GM19324 (cell line): Measurements from ENCODE around the gene HPCAL1.
"Not testable (repeated sequence)": the region's sequence is repeated elsewhere in the genome, so short reads cannot be mapped to it uniquely, and the experiment has no call there.

Source experiments
- ATAC-seq: cut with Tn5 transposase; IDR thresholded peaks from one replicate; pipeline ENCODE4 v1.9.1; 2021; ENCODE audit warnings: mild to moderate bottlenecking, moderate library complexity; ENCODE audit not compliant: unreplicated experiment, low FRiP score

HPCAL1 gene

DNA sequence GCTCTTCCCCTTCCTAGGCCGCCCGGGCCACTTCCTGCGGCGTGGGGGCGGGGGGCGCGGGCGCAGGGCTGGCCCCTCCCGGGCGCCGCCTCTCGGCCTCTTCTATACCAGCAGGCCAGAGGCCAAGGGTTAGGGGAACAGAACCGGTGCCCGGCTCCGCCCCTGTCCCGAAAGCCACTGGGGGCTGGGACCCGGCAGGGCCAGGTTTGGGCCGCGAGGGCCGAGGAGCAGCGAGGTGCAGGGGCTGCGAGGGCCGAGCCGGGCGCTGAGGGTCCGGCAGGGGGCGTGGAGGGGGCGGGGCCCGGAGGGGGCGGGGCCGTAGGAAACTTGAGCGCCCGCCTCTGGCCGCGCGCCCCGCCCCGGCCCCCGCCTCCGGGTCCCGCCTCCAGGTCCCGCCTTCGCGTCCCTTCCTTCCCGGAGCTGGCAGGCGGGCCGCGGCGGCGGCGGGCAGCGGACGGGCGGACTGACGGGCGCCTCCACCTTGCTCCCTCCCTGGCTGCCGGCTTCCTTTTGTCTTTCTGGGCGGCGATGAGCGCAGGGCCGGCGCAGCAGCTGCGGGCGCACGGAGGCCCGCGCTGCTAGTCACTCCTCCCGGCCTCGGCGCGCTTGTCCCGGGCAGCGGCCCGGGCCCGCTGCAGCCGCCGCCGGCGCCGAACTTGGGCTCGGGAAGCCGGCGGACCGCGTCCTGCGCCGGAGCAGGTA is at the start of gene HPCAL1:
TSS of gene HPCAL1 (plus strand) at position 426 of the 702 bp plus-strand sequence. CDS start 116,854 bp downstream, outside the sequence.
- ATAC-seq: peak; percentile 85

DNA sequence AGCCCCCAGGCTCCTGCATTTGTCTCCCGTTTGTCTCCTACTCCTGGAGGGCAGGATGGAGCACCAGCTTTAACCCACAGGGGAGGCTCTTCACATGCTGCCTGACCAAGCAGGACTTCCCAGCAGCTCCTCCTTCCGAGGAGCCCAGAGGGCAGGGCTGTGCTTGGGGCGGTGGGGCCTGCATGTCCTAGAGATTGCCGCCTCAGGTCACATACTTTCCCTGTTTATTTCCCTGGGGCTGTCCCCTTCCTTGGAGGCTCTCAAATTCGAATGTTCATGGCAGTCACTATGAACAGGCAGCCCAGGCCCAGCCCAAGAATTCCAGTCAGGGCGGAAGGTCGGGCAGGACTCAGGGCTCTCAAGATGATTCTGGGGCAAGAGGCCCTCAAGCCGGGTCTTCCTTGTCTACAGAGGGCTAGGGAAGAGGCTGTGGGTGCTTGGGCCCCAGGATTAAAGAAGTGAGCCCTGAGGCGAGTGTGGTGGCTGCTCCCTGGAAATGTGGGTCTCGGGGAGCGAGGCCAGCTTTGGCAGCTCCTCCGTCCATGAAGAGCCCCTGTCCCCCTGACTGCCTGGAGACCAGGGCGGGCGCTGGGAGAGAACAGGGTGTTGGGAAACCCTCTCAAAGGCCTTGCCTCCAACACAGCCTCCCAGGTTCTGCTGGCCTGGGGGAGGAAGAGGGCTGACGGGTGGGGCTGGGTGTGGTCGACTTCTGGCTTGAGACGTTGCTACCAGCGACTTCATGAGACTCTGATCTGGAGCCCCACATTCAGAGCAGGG is 48.9 kb upstream of the HPCAL1 start:
- no peak for ATAC-seq

DNA sequence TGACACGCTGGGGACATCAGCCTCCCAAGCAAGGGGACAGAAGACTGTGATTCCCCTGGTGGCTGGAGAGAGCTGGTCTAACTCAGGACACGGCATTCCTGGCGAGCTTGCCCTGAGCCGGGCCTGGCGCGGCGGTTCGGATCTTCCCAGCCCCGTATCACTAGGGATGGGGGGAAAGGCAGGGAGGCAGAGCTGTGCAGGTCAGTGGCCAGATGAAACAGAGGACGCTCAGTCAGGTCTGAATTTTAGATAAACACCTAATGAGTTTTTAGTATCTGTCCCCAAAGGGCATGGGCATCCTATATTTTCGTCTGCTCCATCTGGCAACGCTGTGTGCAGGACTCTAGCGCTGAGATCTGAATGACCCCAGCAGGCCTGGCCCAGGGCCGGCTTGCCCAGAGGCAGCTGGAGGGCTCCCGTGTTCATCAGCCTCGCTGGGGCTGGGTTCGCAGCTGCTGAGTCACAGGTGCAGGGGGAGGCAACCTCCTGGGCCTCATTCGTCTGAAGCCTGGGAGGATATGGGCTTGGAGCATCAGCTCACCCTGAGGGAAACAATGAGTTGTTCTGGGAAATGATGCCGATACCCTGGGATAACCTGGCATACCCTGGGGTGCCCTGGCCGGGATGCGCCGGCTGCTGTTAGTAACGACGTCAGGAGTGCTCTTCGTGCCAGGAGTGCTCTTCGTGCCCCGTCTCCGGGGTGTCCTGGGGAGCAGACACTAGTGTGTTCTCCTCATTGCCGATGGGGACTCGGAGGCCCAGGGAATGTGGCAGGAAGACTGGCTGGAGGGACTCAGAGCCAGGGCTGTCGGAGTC is 48.1 kb upstream of the HPCAL1 start:
- ATAC-seq: no peak

DNA sequence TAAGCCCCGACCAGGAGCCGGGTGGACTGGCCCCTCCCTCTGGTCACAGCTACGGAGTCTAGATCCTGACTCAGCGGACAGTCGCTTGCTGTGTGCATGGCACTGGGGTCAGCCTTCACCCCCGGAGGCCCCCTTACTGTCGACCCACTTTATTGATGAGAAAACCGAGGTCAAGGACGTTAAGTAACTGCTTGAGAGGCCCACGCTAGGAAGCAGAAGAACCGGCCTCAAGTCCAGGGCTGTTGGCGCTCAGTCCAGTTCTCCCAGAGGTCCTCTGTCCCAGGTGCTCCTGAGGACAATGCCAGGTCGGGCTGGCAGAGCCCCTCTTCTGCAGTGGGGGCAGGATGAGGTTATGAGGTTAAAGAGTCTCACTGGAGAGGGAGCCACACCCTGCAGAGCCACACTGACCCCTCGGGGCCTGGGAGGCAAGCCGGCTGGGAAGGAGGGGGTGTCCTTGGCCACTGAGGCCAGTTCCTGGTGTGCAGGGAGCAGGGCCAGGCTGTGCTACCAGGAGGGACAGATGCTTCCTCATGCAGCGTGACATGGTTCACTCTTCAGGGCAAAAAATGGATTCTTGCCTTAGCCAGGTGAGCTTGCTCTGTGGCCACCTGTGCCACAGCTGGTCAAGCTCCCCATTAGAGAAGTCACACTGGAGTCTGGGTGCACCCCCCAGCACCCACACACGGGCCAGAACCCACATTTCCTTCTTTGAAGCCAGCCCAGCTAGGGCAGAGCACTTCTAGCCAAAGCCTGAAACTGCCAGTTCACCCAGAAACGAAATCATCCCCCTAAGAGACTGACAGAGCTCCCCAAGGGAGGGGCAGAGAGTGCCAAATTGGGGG is 47.3 kb upstream of the HPCAL1 start:
- ATAC-seq: no peak

DNA sequence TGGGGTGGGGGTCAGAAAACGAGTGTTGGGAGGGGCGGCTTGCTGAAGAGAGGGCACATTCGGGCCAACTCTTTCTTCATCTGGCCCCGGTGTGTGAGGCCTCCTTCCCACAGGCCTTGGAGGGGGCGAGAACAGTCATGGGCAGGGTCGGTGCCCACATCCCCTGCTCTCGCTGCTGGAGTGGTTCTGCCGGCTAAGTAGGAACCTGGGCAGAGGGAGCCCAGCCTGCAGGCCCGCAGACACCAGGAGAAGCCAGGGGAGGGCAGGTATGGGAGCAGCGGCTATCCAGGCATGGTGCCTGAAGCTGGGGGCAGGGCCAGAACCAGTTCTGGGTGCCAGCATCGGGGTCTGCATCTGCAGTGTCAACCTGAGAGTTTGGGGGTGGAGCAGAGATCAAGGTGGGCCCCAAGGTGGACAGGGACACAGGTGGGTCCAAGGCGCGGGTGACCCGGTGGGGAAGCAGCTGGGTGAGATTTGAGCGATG is 46.6 kb upstream of the HPCAL1 start:
- no peak for ATAC-seq

DNA sequence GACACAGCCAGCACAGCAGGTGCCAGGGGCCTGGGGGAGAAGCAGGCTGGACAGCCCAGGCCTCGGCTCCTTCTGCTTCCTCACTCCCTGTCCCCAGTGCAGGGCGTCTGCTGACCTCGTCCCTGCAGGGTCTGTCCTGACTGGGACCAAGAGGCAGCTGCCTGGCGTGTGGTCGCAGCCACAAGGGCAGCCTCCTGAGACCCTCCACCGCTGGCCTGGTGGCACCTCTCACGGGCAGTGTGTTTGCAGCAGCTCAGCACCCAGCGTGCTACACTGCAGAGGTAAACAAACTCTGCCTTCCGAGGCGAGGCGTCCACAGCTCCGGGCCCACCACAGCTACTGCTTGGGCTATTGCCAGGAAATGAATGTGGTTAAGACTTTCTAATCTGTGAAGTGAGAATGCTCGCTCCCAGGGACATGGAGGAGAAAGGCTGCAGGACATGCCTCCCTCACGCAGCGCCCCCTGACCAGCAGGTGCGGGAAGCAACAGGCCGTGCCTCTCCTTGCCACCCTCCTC is 46.1 kb upstream of the HPCAL1 start:
- ATAC-seq: no peak

DNA sequence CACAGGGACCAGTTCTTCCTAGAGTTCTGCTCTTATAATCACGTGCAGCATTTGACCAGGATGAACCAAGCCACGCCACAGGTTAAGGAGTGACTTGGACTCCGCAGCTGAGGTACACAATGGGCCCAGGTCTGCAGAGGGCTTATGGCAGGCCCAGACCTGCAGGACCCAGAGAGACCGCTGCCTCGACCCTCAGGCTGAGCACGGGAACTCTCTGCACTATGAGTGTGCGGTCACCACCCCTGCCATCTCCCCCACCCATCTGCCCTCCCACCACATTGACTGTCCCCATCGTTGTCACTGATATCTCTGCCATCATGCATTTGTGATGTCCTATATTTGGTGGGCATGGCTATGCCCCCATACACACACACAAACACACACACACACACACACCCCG is 45.7 kb upstream of the HPCAL1 start:
- ATAC-seq: no peak

DNA sequence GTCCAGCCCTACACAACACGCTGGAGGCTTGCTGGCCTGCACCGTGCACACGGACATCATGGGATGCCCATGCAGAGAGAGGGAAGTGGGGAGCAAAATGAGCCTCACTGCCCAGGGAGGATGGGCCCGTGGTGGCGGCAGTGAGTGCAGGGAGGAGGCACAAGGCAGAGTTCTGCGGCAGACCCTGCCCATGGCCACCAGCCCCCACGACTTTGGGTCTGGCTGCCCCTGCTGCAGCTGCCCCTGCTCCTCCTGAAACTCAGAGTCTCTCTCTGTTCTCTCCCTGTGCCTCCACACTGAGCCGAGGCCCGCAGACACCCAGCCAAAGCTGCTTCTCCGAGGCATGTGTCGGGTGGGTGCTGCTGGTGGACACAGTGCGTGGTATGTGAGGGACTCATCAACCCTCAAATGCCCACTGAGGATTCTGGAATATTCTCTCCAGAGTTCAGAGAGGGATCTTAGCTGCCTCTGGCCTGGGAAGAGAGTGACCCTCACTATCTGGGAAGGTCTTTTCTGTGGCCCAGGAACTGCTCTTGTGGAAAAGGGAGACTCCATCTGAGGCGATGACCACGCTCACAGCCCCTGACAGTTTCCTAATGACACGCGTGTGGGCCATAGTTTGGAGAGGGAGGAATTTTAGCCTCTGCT is 45.1 kb upstream of the HPCAL1 start:
- no peak for ATAC-seq

DNA sequence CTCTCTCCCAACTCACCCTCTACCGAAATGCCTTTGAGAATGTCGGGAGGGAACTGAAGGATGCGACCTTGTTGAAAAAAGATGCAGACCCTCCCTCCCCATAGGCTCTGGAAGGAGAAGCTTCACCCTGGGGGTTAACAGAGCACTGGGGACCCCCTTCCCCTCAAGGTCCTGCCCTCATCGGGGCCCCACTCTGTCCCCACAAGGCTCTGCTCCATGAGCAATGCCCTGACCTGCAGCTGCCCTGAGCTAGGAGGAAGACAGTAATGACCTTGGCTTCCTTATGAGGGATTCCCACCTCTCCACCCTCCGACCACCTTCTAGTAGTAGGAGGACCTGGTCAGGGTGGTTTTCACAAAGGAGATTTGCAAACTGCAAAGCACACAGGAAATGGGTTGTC is 44.4 kb upstream of the HPCAL1 start:
- no peak for ATAC-seq

DNA sequence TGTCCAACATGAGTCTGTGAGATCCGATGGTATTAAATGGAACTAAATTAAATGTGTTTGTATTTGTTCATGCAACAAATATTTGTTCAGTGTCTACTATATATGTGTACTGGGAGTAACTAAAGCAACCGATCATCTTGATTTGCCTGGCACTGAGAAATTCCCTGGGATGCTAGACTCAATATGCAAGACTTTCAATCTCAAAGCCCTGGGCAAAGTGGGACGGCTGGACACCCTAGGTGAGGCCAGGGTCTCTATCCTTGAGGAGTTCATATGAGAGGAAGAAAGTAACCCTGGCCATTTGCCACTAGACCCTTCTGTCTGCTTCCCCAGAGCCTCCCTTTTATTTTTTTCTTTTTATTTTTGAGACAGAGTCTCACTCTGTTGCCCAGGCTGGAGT is 44.0 kb upstream of the HPCAL1 start:
- ATAC-seq: no peak

DNA sequence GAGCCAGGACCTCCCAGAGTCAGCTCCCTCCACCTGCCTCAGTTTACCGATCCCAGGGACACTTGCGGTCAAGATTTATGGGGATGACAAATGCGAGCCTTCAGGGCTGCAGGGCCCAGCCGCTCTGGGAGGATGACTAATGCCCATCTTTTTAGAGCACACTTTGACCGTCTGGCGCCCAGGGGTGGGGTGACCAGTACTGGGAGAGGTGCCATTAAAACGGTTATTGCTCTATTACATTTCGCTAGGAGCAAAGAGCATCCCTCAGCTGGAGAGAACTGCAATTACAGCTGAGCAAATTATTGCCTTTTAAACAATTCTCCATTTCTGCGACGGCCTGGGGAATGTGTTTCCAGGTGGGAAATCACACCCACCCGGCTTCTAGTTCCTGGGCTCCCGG is 42.6 kb upstream of the HPCAL1 start:
- no peak for ATAC-seq

DNA sequence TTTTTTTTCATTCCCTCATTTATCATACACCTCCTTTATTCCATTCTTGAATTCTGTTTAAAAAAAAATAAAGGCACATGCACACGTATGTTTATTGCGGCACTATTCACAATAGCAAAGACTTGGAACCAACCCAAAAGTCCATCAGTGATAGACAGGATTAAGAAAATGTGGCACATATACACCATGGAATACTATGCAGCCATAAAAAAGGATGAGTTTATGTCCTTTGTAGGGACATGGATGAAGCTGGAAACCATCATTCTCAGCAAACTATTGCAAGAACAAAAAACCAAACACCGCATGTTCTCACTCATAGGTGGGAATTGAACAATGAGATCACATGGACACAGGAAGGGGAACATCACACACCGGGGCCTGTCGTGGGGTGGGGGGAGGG is 39.2 kb upstream of the HPCAL1 start:
- ATAC-seq: not testable (repeated sequence)

DNA sequence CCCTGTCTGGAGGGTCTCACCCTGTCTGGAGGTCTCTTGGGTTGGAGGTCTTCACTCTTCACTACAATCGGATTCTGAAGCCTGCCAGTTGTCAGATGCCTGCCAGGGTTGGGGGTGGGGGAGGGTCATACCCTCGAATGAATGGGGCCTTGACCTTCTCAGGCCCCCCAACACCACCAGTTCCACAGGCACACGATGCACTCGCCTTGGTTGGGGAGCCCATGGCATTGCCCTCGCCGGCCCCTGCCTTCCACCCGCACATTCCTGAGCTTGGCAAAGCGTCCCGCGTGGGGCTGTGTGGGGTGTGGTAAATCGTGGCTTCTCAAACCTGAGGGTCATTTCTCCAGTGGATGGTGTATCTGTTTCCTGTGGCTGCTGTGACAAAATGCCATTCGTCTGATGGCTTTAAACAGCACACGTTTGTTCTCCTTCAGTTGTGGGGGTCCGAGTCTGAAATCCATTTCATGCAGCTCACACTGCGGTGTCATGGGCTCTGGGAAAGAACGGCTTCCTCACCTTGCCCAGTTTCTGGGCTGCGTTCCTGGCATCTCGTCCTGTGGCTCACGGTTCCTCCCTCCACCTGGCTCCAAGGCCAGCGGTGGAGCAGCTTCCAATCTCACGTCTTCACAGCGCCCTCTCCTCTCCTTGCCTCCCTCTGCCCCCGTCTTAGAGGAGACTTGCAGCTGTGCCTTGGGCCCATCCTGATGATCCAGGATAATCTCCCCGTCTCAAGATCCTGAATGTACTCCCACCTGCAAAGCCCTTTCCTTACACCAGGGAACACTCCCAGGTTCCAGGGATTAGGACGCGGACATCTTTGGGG is 38.0 kb upstream of the HPCAL1 start:
- no peak for ATAC-seq

DNA sequence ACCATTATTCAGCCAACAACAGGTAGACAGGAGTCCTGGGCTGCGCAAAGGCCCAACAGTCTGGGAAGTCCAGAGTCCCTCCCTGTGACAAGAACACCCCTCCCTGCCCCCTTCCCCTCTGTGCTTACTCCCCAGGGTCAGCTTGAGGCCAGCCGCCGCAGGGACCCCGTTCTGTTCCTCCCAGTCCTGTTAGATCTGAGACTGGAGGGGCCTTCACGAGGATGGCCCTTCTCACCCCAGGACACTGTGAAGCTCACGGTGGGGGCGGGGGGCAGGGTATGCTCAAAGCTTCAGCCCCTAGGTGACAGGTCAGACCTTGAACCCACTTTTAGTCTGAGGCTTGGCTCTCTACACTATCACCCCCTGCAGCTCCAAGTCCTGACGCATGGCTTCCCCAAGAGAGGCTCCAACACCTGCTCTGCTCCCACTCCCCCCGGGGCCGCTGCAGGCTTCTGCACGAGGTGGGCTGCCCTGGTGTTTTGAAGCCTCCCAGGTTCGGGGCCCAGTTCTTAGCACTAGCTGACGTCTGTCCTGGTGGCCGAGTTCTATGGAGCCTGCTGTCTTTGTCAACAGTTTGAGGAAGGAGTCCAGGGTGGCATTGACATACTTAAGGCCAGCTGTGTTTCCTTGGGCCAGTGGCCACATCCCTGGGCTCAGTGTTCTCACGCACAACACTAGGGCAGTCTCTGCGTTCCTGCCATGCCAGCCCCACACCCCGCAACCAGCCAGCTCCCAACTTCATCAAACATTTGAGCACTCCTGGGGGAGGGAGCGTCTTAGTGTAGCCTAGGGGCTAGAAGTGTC is 37.2 kb upstream of the HPCAL1 start:
- ATAC-seq: no peak

DNA sequence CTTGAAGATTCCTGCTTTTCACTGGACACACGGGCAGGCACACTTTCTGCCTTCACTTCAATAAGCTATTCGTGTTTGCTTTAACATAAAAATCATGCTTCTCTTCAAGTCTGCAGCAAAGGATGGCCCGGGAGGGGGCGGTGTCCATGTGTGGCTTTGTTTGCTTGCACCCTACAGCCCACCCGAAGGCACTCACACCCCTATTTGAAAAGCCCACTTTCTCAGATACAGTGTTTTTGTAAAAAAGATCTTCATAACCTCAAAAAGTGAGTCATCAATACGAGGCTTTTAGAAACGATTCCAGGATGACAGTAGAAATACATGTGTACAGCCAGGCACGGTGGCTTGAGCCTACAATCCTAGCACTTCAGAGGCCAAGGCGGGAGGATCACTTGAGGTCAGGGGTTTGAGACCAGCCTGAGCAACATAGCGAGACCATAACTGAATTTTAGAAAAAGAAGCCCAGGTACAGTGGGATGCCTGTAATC is 36.5 kb upstream of the HPCAL1 start:
- ATAC-seq: no peak

DNA sequence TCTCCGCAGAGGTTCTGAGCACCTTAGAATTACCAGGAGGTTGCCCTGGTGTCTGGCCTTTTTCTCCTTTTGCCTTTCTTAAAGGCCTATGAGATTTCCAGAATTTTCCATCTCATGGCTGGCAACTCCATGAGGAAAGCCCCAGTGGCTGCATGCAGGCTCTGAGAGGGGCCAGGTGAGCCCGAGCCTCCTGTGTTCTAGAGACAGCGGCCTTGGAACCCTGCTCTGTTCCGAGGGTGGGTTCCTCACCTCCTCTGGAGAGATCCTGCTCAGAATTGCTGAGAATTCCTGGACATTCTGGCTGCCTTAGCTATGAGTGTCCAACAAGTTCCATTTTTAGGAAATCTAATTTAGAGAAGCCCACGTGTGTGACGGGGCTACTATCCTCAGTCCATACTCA is 35.7 kb upstream of the HPCAL1 start:
- no peak for ATAC-seq

DNA sequence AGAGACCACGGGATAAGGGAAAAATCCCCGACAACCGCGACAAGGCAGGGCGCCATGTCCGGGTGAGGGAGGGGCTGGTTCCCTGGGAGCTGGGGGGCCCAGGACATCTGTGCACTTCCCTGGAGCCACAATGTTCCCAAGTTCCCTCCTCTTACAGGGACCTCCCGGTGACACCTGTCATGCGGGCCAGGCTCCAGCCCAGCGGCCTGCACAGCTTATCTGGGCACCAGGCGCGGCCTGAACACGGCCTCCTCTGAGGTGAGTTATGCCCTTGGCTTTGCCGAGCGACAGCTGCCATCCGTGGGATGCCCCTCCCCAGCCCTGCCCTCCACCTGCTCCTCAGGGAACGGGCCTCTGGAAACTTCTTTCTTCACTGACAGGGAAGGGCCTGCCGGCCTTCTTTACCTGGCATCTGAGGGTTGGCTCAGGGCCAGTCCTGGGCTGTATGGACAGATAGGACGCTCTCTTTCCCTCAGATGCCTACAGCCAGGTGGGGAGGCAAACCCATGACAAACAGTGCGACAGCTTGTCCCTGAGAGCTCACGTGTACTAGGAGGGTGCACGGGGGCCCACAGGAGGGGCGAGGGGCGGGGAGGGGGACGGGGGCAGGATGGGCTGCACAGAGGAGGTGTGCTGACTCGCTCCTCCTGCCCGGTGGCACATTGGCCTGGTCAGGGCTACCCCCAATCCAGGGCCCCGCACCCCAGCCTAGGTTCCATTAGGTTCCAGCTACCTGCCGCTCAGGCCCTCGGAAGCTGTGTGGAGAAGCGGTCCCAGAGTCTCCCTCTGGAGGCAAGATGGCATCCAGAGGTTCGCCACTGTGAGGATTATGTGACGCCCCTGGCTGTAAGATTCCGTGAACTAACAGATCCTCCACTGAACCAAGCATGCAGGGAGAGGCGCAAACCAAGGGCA is 34.9 kb upstream of the HPCAL1 start:
- ATAC-seq: no peak
